MM.1S (cell line): Measurements from ENCODE around the gene MAD1L1.

ENCODE experiments used
- DNase-seq: peaks from one replicate; pipeline ENCODE4 v3.0.0-alpha.2; 2015
- H2AFZ ChIP-seq: fragments of 300-600 bp; sonication (generic); 2 replicates; pipeline ENCODE4 v1.6.0; 2016; ENCODE audit warnings: antibody characterized with exemption, low read length
- H3F3A ChIP-seq: fragments of 300-600 bp; sonication (generic); 2 replicates; pipeline ENCODE4 v1.6.1; 2016; ENCODE audit warnings: mild to moderate bottlenecking, antibody characterized with exemption, low read length, moderate library complexity, mixed read lengths; ENCODE audit not compliant: insufficient read depth
- H3K27ac ChIP-seq: fragments of 300-600 bp; sonication (generic); 2 replicates; pipeline ENCODE4 v1.5.1; 2016; ENCODE audit warnings: mild to moderate bottlenecking, low read length
- H3K27me3 ChIP-seq: fragments of 300-600 bp; sonication (generic); replicated peaks from 2 replicates; pipeline ENCODE4 v1.6.0; 2016; ENCODE audit warnings: low read length; ENCODE audit not compliant: insufficient read depth
- H3K36me3 ChIP-seq: fragments of 300-600 bp; sonication (generic); replicated peaks from 2 replicates; pipeline ENCODE4 v1.6.1; 2016; ENCODE audit warnings: mild to moderate bottlenecking, low read length, mixed read lengths; ENCODE audit not compliant: insufficient read depth
- H3K4me1 ChIP-seq: fragments of 300-600 bp; sonication (generic); 2 replicates; pipeline ENCODE4 v1.6.1; 2016; ENCODE audit warnings: low read length, mixed read lengths
- H3K4me2 ChIP-seq: fragments of 300-600 bp; sonication (generic); 2 replicates; pipeline ENCODE4 v1.6.0; 2016; ENCODE audit warnings: low read depth, low read length
- H3K4me3 ChIP-seq: fragments of 300-600 bp; sonication (generic); 2 replicates; pipeline ENCODE4 v1.5.1; 2016; ENCODE audit warnings: low read length, mixed read lengths
- H3K79me2 ChIP-seq: fragments of 300-600 bp; sonication (generic); 2 replicates; pipeline ENCODE4 v1.6.1; 2016; ENCODE audit warnings: mixed run types, low read length, mixed read lengths
- H3K9ac ChIP-seq: fragments of 300-600 bp; sonication (generic); 2 replicates; pipeline ENCODE4 v1.6.1; 2016; ENCODE audit warnings: low read length, mixed read lengths
- H3K9me2 ChIP-seq: fragments of 300-600 bp; sonication (generic); replicated peaks from 2 replicates; pipeline ENCODE4 v1.6.1; 2016; ENCODE audit warnings: mild to moderate bottlenecking, low read length, mixed read lengths; ENCODE audit not compliant: insufficient read depth
- H3K9me3 ChIP-seq: fragments of 300-600 bp; sonication (generic); replicated peaks from 2 replicates; pipeline ENCODE4 v1.6.1; 2016; ENCODE audit warnings: mild to moderate bottlenecking, low read length, mixed read lengths; ENCODE audit not compliant: insufficient read depth
- H4K20me1 ChIP-seq: fragments of 300-600 bp; sonication (generic); 2 replicates; pipeline ENCODE4 v1.6.1; 2016; ENCODE audit warnings: mild to moderate bottlenecking, low read length, moderate library complexity, mixed read lengths; ENCODE audit not compliant: insufficient read depth
- CTCF ChIP-seq: fragments of 300-600 bp; sonication (generic); IDR thresholded peaks from 2 replicates; pipeline ENCODE4 v1.5.1; 2016; ENCODE audit warnings: antibody characterized with exemption, low read length, mixed read lengths
- EZH2 ChIP-seq: fragments of 300-600 bp; sonication (generic); optimal IDR thresholded peaks from 2 replicates; pipeline ENCODE3; 2017; ENCODE audit warnings: low read depth, mild to moderate bottlenecking, antibody characterized with exemption, low read length, mixed read lengths
- EZH2phosphoT487 ChIP-seq: fragments of 300-600 bp; sonication (generic); IDR thresholded peaks from 2 replicates; pipeline ENCODE4 v1.6.1; 2018; ENCODE audit warnings: antibody characterized with exemption, low read length

MAD1L1 gene

DNA sequence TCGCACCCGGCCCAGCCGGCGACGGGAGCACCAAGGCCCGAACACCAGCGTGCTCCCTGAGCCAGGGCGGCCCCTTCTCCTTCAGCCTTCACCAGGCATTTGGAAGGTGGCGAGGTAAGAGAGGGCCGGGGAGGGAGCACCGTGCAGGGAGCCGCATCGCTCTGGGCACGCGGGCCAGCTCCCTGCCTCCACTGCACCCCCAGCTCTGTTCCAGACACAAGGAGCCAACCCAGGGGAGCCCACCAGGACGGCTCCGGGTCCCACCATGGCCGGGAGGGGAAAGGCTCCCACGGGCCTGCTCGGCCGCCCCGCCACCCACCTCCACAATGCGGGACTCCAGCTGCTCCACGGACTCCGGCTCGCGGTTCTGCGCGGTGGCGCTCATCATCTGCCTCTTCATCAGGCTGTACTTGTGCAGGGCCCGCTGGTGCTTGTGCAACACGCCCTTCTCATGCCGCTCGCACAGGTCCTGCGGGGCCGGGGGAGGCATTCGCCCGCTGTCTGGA, 24.4 kb upstream of the MAD1L1 start:
- DNase-seq, result no peak
- Histone ChIP-seq H4K20me1 (no peaks in the 10 kb centered on the region), H3K9ac (no peak overlapping the region), H3K27me3 (no peaks in the 10 kb centered on the region), H3F3A (no peaks in the 10 kb centered on the region), H2AFZ (no peak overlapping the region), H3K4me1 (no peaks in the 10 kb centered on the region), H3K4me3 (no peak overlapping the region), H3K4me2 (no peak overlapping the region), H3K79me2 (no peaks in the 10 kb centered on the region), H3K36me3 (no peaks in the 10 kb centered on the region), H3K9me2 (no peaks in the 10 kb centered on the region), H3K27ac (no peak overlapping the region), H3K9me3 (no peaks in the 10 kb centered on the region)
- TF ChIP-seq EZH2phosphoT487 (no peak), EZH2 (no peak), CTCF (no peak)

DNA sequence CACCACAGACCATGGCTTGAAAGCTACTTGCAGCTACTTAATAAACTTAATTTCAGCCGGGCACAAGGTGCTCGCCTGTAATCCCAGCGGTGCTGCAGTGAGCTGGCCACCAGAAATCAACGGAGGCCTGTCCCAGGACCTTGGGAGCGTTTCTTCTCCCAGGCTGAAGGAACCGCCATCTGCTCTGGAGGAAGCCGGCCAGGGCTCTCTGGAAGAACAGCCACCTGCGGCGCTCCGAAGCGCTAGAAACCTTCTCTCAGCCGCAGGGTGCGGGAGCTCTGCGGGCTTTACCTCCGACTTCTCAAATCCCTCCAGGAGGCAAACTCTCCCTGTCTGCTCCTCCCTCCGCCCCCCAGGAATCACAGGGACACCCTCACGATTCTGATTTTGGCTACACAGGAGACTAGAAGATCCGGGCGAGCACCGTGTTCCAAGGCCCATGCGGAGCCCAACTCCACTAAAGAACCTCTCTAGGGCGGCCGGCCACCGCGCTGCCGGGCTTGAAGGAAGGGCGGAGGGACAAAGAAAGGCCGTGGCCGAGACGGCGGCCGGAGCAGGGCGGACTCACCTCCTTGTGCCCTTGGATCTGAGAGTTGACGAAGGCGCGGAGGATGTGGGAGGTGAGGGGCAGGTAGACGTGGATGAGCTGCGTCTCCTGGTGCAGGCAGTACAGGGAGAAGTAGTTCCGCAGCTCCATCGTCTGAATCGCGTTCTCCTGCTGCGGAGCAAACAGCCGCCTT, 23.7 kb upstream of the MAD1L1 start:
- no peak for TF ChIP-seq EZH2
- no peak for TF ChIP-seq CTCF
- TF ChIP-seq EZH2phosphoT487, result no peak
- Histone ChIP-seq H2AFZ (no peak overlapping the region), H3K36me3 (no peaks in the 10 kb centered on the region), H3K4me1 (no peaks in the 10 kb centered on the region), H3K4me2 (no peak overlapping the region), H3K27me3 (no peaks in the 10 kb centered on the region), H3K79me2 (no peaks in the 10 kb centered on the region), H4K20me1 (no peaks in the 10 kb centered on the region), H3K4me3 (no peak overlapping the region), H3F3A (no peaks in the 10 kb centered on the region), H3K9me3 (no peaks in the 10 kb centered on the region), H3K9ac (no peak overlapping the region), H3K27ac (no peak overlapping the region), H3K9me2 (no peaks in the 10 kb centered on the region)
- DNase-seq, result no peak

DNA sequence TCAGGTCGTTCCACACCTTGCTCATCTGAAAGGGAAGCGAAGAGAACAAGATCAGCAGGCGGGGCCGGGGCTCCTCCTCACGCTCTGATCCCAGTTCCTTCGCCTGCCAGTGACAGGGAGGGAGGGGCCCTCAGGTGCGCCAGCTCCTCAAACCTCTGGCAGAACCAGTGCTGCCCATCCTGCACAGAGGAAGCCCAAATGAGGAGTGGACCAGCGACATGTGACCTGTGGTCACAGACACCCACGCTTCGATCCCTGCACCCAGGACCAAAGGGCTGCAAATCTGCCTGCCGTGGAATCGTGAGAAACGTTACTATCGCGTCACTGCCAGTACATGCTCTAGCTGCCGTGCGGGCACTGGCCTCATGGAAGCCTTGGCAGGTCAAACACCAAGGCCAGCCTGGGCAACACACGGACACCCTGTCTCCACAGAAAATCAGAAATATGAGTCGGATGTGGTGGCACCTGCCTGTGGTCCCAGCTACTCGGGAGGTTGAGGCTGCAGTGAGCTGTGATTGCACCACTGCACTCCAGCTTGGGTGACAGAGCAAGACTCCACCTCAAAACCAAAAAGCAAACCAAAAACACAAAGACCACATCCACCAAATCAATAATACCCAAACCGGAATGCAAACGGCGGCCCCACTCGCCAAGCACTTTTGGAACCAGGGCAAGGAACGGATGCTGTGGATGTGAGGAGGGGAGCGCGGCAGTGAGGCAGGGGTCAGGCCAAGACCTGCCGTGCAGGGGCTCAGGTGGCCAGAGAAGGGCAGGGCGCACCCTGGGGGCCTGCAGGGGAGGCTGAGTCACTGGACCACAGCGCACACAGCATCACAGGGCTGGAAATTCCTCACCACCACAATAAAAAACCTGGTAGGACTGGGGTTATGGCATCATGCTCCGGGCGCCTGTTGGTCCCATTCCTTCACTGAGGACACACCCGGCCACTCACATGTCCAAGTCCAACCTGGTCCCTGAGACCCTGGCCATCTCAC, 22.7 kb upstream of the MAD1L1 start:
- H3F3A ChIP-seq, result no peaks in the 10 kb centered on the region
- DNase-seq, result no peak
- H3K9ac ChIP-seq, result no peak overlapping the region
- H3K9me3 ChIP-seq, result no peaks in the 10 kb centered on the region
- TF ChIP-seq EZH2, result no peak
- no peak for TF ChIP-seq EZH2phosphoT487
- no peak for TF ChIP-seq CTCF
- H3K4me2 ChIP-seq, result no peak overlapping the region
- H3K27ac ChIP-seq, result no peak overlapping the region
- H3K4me1 ChIP-seq, result no peaks in the 10 kb centered on the region
- no peaks in the 10 kb centered on the region for H4K20me1 ChIP-seq
- H3K4me3 ChIP-seq, result no peak overlapping the region
- H3K79me2 ChIP-seq, result no peaks in the 10 kb centered on the region
- no peak overlapping the region for H2AFZ ChIP-seq
- H3K36me3 ChIP-seq, result no peaks in the 10 kb centered on the region
- no peaks in the 10 kb centered on the region for H3K27me3 ChIP-seq
- no peaks in the 10 kb centered on the region for H3K9me2 ChIP-seq
